GM12864 (cell line): ENCODE results near the gene CHST1.

Source experiments
- DNase-seq: peaks from one replicate; pipeline ENCODE4 v3.0.0-alpha.2; 2011; ENCODE audit warnings: low read depth
- H3K4me3 ChIP-seq: 2 replicates; pipeline ENCODE4 v1.5.1; 2011; ENCODE audit warnings: mild to moderate bottlenecking, low read depth, low read length, control low read depth
- TF ChIP-seq, protein P1 (sequence below): IDR thresholded peaks from 2 replicates; pipeline ENCODE4 v1.5.1; 2011; ENCODE audit warnings: low read depth, mild to moderate bottlenecking, moderate library complexity, low read length, control low read depth, inconsistent platforms; ENCODE audit errors: missing control alignments

CHST1 gene, protein sequence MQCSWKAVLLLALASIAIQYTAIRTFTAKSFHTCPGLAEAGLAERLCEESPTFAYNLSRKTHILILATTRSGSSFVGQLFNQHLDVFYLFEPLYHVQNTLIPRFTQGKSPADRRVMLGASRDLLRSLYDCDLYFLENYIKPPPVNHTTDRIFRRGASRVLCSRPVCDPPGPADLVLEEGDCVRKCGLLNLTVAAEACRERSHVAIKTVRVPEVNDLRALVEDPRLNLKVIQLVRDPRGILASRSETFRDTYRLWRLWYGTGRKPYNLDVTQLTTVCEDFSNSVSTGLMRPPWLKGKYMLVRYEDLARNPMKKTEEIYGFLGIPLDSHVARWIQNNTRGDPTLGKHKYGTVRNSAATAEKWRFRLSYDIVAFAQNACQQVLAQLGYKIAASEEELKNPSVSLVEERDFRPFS

DNA sequence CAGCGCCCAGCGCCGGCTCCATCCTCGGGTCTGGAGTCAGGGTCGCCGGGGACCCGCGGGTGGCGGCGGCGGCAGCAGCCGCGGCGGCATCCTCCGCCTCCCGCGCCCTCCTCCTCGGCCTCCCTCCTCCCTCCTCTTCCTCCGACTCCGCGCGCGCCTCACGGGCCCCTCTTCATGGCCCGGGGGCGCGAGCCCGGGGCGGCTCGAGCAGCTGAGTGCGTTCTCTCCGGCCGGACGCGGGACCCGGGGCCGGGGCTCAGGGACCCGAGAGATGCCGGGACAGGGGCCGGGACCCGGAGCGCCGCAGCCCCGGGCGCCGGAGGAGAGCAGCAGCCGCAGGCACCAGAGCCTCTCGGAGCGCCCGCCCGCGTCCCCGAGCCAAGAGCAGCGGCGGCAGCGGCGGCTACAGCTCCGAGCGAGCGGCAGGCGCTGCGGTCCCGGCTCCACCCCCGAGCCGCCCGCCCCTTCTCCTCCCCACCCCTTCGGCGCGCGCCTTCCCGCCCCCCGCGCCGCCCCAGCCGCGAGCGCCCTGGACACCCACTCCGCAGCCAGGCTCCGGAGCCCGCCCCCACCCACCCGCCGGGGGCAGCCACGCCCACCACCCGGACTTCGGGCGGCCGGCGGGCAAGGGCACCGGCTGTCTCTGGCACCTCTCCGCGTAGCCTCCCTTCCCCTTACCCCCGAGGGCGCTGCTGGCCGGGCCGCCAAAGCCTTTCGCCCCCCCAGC, at the start of gene CHST1:
CHST1 (minus strand) TSS at position 417 of the 727 bp plus-strand sequence. CDS start 14,699 bp downstream, outside the sequence.
- no peak within 1 kb of the TSS; the same call in 1 of the 2 replicates for H3K4me3 ChIP-seq
- TF ChIP-seq, protein P1, sequence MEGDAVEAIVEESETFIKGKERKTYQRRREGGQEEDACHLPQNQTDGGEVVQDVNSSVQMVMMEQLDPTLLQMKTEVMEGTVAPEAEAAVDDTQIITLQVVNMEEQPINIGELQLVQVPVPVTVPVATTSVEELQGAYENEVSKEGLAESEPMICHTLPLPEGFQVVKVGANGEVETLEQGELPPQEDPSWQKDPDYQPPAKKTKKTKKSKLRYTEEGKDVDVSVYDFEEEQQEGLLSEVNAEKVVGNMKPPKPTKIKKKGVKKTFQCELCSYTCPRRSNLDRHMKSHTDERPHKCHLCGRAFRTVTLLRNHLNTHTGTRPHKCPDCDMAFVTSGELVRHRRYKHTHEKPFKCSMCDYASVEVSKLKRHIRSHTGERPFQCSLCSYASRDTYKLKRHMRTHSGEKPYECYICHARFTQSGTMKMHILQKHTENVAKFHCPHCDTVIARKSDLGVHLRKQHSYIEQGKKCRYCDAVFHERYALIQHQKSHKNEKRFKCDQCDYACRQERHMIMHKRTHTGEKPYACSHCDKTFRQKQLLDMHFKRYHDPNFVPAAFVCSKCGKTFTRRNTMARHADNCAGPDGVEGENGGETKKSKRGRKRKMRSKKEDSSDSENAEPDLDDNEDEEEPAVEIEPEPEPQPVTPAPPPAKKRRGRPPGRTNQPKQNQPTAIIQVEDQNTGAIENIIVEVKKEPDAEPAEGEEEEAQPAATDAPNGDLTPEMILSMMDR = no peak
- DNase-seq = no peak

DNA sequence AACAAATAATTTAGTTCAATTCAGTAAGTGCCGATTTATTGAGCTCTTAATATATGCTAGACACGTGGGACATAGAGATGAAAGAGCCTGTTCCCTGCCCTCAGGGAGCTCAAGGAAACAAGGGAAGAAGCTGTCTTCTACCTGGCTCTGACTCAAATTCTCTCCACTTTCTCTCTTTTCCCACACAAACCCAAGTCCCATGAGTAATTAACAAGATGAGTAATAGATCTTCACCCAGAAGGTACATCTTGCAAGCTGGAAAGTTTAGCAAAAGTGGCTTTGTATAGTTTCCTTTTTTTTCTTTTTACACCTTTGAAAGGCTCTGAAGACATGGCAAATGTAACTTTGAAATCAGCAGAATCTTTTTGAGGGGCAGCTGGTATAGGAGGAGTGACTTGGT, 48.2 kb upstream of the CHST1 start:
- H3K4me3 ChIP-seq = no peak overlapping the region
- no peak for DNase-seq
- TF ChIP-seq, protein P1 = no peak

DNA sequence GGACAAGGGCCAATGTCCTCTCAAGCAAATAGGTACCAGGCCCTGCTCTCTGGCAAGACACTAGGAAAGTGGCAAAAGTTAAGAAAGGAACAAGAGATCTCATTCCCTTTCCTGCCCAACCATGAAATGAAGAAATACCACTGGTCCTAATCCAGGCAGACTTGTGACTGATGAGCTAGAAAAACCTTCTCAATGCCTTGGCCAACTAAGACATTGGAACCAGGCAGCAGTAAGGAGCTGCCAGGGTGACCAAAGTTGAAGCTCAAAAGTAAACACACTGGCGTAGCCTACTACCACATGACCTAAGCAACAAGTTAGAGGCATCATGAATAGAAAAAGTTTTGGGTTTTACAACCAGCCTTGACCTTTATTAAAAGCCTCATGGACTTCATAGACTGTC, 45.1 kb upstream of the CHST1 start:
- DNase-seq = no peak
- no peak overlapping the region for H3K4me3 ChIP-seq
- TF ChIP-seq, protein P1 = no peak

DNA sequence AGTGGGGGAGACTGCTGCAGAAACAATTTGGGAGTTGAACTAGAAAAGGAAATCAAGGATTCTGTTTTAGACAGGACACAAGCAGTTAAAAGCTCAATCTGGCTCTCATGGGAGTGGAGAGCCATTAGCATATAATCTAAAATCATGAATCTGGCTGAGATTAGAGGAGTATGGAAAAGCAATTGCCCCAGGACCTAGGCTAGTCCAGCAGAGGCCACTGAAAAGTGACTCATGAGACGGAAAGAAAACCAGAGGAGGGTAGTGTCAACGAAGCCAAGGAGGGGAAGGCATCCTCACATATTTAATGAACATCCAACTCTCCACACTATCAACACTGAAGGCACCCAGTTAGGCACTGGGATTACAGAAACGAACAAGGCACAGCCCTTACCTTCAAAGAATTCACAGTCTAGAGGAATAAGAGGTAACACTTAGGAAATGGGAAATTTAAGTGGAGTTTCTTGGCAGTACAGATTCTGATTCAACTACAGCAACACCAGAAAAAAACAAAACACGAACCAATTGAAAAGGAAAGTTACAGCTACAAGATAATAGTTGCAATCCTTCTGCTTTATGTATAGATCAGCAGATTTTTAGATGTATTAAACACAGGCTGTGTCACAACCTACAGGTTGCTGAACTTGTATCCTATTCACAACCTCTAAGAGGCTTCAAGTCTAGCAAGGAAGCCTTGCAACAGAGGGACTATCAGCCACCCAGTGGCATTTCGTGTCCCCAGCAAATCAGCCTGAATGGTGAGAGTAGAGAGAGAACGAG, 43.7 kb upstream of the CHST1 start:
- H3K4me3 ChIP-seq = no peak overlapping the region
- TF ChIP-seq, protein P1 = no peak
- DNase-seq = no peak

DNA sequence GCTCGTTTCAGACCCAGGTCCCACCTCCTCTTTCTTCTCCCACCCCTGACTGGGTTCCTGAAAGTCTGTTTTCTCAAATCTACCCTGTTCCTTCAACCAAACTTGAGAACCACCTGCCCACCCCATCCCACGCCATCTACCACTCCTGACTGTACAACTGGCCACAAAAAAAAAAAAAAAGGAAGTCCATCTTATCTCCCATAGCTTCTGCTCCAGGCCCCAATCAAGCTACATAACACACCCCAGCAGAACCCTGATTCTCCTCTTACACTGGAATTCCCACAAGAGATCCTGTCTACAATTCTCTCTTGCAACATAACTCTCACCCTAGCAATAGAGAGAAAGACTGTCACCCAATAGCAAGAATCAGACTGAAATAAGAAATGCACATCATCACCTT, 39.2 kb upstream of the CHST1 start:
- DNase-seq = no peak
- H3K4me3 ChIP-seq = no peak overlapping the region
- TF ChIP-seq, protein P1 = no peak

DNA sequence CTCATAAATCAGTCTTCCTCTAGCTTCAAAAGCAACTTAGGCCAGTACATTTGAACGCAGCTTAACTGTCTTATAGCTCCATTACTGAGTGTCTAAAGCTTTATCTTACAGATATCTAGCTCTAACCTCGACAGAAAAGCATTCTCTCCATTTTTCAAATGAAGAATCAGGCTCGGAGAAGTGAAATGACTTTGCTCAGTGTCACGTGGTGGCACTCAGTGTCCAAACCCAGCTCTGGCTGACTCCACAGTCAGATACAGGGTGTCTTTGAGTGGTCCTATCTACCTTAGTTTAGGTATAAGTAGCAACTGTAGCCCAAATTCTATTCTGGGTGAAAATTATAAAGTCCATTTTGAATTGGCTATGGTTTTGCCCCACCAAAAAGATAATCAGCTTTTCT, 38.7 kb upstream of the CHST1 start:
- DNase-seq = no peak
- TF ChIP-seq, protein P1 = no peak
- no peak overlapping the region for H3K4me3 ChIP-seq
